AG04450 (cell line): ENCODE results near the gene SSR2. TPM values are rescaled to one million over a fixed set of nuclear protein-coding genes. Genes with fewer than 3 reads are reported as not detected.
A peak's percentile ranks its signal among the peaks of the same experiment; 100 is the strongest.

ENCODE experiments used
- CTCF ChIA-PET: fragments of 300-600, 350-600 bp; formaldehyde crosslinking; extraction: SDS; loops from one replicate; lab custom pipeline; 2022; ENCODE audit warnings: antibody characterized with exemption, inconsistent platforms; lab: Charles Lee
- POLR2A ChIA-PET: fragments of 350-600 bp; formaldehyde crosslinking; extraction: SDS; loops from one replicate; lab custom pipeline; 2021; ENCODE audit warnings: antibody characterized with exemption, inconsistent platforms; lab: Yijun Ruan, JAX
- DNase-seq: peaks from one replicate; pipeline ENCODE4 v3.0.0-alpha.2; 2011; ENCODE audit warnings: low read depth, low spot score
- H3K27ac ChIP-seq: one replicate; pipeline ENCODE4 v1.5.1; 2012; ENCODE audit warnings: low read depth, low read length, control low read depth
- H3K27me3 ChIP-seq: one replicate; pipeline ENCODE4 v1.6.0; 2012; ENCODE audit warnings: low read length; ENCODE audit not compliant: control insufficient read depth, insufficient read depth
- H3K4me3 ChIP-seq: 2 replicates; pipeline ENCODE4 v1.5.1; 2011; ENCODE audit warnings: mild to moderate bottlenecking, low read depth, low read length, control low read depth
- H3K9me3 ChIP-seq: 2 replicates; pipeline ENCODE4 v1.5.1; 2012; ENCODE audit warnings: low read length; ENCODE audit not compliant: control insufficient read depth, insufficient read depth
- CTCF ChIP-seq: IDR thresholded peaks from 2 replicates; pipeline ENCODE4 v1.5.1; 2011; ENCODE audit warnings: low read depth, low read length, control low read depth, inconsistent platforms
- polyA plus RNA-seq: library from polyadenylated mRNA; depleted of rRNA; stranded (reverse); fragments of >200 nt; gene quantifications from 2 replicates; pipeline ENCODE4 v1.2.3, GENCODE V29; 2011

Gene SSR2
- polyA plus RNA-seq, 1 experiment, result 867 TPM

DNA sequence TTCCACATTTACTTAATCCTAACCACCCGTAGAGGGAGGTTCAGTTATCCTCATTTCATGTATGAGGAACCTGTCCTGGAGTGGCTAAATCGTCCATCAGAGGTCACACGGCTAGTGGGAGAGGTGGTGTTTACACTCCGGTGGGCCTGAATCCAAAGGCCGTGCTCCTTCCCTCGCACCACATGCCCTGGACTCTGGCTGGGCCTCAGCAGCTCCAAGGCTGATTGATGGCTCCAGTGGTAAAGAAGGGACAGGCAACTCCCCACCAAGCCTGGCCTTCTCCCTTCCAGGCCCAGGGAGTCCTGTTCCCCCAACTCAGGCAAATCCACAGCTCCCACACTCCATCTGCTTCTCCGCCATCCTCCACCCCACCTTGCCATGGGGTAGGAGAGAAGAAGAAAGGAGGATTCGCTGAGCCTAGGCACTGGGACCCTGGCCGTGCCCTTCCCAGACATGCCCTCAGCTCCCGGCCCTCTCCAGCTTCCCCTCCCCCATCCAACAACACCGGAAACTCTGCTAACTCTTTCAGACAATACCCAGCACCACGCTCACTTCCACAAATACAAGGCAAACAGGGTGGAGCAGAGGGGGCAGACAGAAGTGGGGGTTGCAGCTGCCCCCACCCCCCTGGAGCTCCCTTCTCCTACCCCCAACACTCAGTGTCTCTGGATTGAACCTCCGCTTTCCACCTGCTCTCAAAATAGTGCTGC is 53.3 kb downstream of the SSR2 start:
- Histone ChIP-seq H3K4me3 (no peak overlapping the region), H3K27me3 (no peaks in the 10 kb centered on the region), H3K27ac (peak overlapping the region; percentile 47), H3K9me3 (no peaks in the 10 kb centered on the region)
- ChIA-PET CTCF (interaction anchor here (1.1 to 5.9 kb wide), 3 partner anchors 9 to 23 kb away, joined by 3 to 27 read pairs (median 6); partner anchors contain the start of gene ARHGEF2), POLR2A (interaction anchor here (1.8 to 3.7 kb wide), 3 partner anchors 10 to 30 kb away, joined by 4 to 46 read pairs (median 7); partner anchors contain the start of gene ARHGEF2)
- DNase-seq, result no peak
- TF ChIP-seq CTCF, result no peak

DNA sequence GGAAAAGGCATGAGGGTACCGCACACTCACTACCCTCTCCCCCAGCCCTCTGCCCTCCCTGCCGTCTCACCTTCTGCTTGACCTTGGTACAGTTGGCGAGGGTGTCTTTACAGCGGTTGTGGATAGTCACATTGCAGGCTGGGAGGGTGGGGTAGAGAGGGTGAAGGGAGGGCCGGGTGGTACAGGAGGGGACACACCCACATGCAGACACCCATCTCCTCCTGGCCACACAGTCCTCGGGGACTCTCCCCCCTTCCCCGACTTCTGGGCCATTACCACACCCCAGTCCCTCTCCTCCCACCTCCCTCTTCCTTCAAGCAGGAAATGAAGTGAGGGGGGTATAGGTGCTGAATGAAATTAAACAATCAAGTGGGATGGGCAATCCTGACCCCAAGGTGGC is 54.0 kb downstream of the SSR2 start:
- TF ChIP-seq CTCF, result no peak
- Histone ChIP-seq H3K27ac (peak overlapping the region; percentile 47), H3K9me3 (no peaks in the 10 kb centered on the region), H3K4me3 (no peak overlapping the region), H3K27me3 (no peaks in the 10 kb centered on the region)
- ChIA-PET CTCF (interaction anchor here (1.3 to 5.9 kb wide), 2 partner anchors 12 to 23 kb away, joined by 3 to 27 read pairs; partner anchors contain the start of gene ARHGEF2), POLR2A (interaction anchor here (3.7 kb wide), 1 partner anchor 11 kb away, joined by 46 read pairs; the partner anchor contains the start of gene ARHGEF2)
- no peak for DNase-seq

- H3K27ac ChIP-seq, result peak overlapping the region; percentile 47
- H3K9me3 ChIP-seq, result no peaks in the 10 kb centered on the region
- ChIA-PET CTCF (interaction anchor here (5.9 kb wide), 1 partner anchor 24 kb away, joined by 27 read pairs; no protein-coding TSS in a partner anchor), POLR2A (interaction anchor here (3.7 kb wide), 1 partner anchor 12 kb away, joined by 46 read pairs; the partner anchor contains the start of gene ARHGEF2)
- peak; percentile 14; the same call in 1 of the 2 replicates for TF ChIP-seq CTCF
- no peak overlapping the region for H3K4me3 ChIP-seq
- no peaks in the 10 kb centered on the region for H3K27me3 ChIP-seq
- no peak for DNase-seq
Observed at GRCh38 chr1:155966135-155966534, 54.6 kb downstream of the SSR2 start.

DNA sequence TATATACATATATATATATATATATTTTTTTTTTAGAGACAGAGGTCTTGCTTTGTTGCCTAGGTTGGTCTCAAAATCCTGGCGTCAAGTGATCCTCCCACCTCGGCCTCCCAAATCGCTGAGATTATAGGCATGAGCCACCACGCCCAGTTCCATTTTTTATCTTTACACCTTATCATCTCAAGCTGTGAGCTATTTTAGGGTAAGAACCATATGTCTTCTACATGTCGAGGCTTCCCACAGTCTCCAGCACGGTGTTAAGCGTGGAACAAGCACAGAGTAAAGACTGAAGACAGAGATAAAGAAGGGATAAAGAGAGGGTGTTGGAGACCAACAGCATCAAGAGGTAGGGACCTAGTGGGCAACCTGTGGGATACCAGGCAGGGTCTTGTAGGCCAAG is 56.6 kb downstream of the SSR2 start:
- Histone ChIP-seq H3K4me3 (no peak overlapping the region), H3K27me3 (no peaks in the 10 kb centered on the region), H3K27ac (no peak overlapping the region), H3K9me3 (no peaks in the 10 kb centered on the region)
- ChIA-PET CTCF (interaction anchor here (1.0 kb wide), 1 partner anchor 25 kb away, joined by 3 read pairs; no protein-coding TSS in a partner anchor), POLR2A (no interaction called here)
- no peak for TF ChIP-seq CTCF
- DNase-seq, result no peak
